ENCODE measurements around the gene TRAF3. TPM values are rescaled to one million over a fixed set of nuclear protein-coding genes. Genes with fewer than 3 reads are reported as not detected.

The TRAF3 gene
- polyA plus RNA-seq (2013, experiment 1 of 2; ENCODE audit: insufficient read length) = 16.7 TPM
- 14.8 TPM for polyA plus RNA-seq (2013, experiment 2 of 2; ENCODE audit: insufficient read length)

- peak; percentile 77 for DNase-seq
Measured at GRCh38 chr14:102776761-102777710, at the start of gene TRAF3. Gene TRAF3 (plus strand): TSS chr14:102777449. CDS start chr14:102870202, 92,753 bp downstream.

GRCh38 chr14:102728501-102728900, 48.7 kb upstream of the TRAF3 start:
- no peak for DNase-seq

- DNase-seq = no peak
Measured at GRCh38 chr14:102729268-102729667, 48.0 kb upstream of the TRAF3 start.

- no peak for DNase-seq
Measured at GRCh38 chr14:102729825-102730224, 47.4 kb upstream of the TRAF3 start.

GRCh38 chr14:102731101-102731870, 46.0 kb upstream of the TRAF3 start:
- DNase-seq = no peak

- DNase-seq = no peak
Measured at GRCh38 chr14:102731871-102732800, 45.1 kb upstream of the TRAF3 start.

GRCh38 chr14:102732924-102733323, 44.3 kb upstream of the TRAF3 start:
- no peak for DNase-seq

- no peak for DNase-seq
Measured at GRCh38 chr14:102733326-102733725, 43.9 kb upstream of the TRAF3 start.

- DNase-seq = no peak
Measured at GRCh38 chr14:102734436-102734835, 42.8 kb upstream of the TRAF3 start.

- DNase-seq = no peak
Measured at GRCh38 chr14:102736956-102737355, 40.3 kb upstream of the TRAF3 start.

- DNase-seq = no peak
Measured at GRCh38 chr14:102737402-102738372, 39.6 kb upstream of the TRAF3 start.

- DNase-seq = no peak
Measured at GRCh38 chr14:102738373-102739189, 38.7 kb upstream of the TRAF3 start.

- DNase-seq = no peak
Measured at GRCh38 chr14:102739190-102739469, 38.1 kb upstream of the TRAF3 start.

GRCh38 chr14:102746634-102747438, 30.4 kb upstream of the TRAF3 start:
- no peak for DNase-seq

- DNase-seq = no peak
Measured at GRCh38 chr14:102748806-102749205, 28.4 kb upstream of the TRAF3 start.

- no peak for DNase-seq
Measured at GRCh38 chr14:102749393-102750305, 27.6 kb upstream of the TRAF3 start.

- no peak for DNase-seq
Measured at GRCh38 chr14:102750376-102750775, 26.9 kb upstream of the TRAF3 start.

GRCh38 chr14:102751088-102751487, 26.2 kb upstream of the TRAF3 start:
- DNase-seq = no peak

Data from fibroblast of skin of scalp (primary cell).